HepG2 (cell line): ENCODE measurements around the gene FNDC8. TPM values are rescaled to one million over a fixed set of nuclear protein-coding genes. Genes with fewer than 3 reads are reported as not detected.
A peak's percentile ranks its signal among the peaks of the same experiment; 100 is the strongest.

Experiments
- ATAC-seq: fragments of 200-7000 bp; cut with Tn5 transposase; 3 replicates; pipeline ENCODE4 v1.9.1; 2020; ENCODE audit warnings: mild to moderate bottlenecking, moderate library complexity
- BruUV-seq: library from RNA; stranded (reverse); fragments of 400-500 nt; replicated peaks from 2 replicates; lab custom pipeline; 2021; lab: Mats Ljungman, UMichigan
- CTCF ChIA-PET: fragments of 300-600 bp; formaldehyde crosslinking; extraction: SDS; loops from one replicate; lab custom pipeline; 2021; ENCODE audit warnings: low total read pairs, inconsistent platforms, low intra/inter-chr PET ratio; lab: Yijun Ruan, JAX
- POLR2A ChIA-PET: fragments of 350-600 bp; sonication (Branson Sonifier 250); formaldehyde crosslinking; loops from one replicate; lab custom pipeline; 2020; ENCODE audit warnings: antibody characterized with exemption, inconsistent platforms; lab: Yijun Ruan, JAX
- DNase-seq: peaks from one replicate; pipeline ENCODE4 v3.0.0-alpha.2; 2015; ENCODE audit warnings: low spot score
- FAIRE-seq: peaks from 3 replicates; lab custom pipeline; 2011; peaks lifted over from hg19 to GRCh38; lab: Jason Lieb, UNC
- H2AFZ ChIP-seq: one replicate; pipeline ENCODE4 v1.6.1; 2011; ENCODE audit warnings: low read length, inconsistent platforms
- H3K27ac ChIP-seq: fragments of 300-600 bp; 3 replicates; pipeline ENCODE4 v1.8.0; 2011; ENCODE audit warnings: mixed run types, mild to moderate bottlenecking, mixed read lengths, low read length, inconsistent platforms; ENCODE audit not compliant: insufficient read depth; ENCODE audit errors: extremely low read length
- H3K27me3 ChIP-seq, 2 experiments: fragments of 200-600 bp in 1 of 2; 2 replicates in 1 of 2; 3 replicates in 1 of 2; pipeline versions ENCODE4 v1.6.0 to v1.8.0; 2011; ENCODE audit warnings: low read length in 2 of 2, mild to moderate bottlenecking in 2 of 2, moderate library complexity in 2 of 2, inconsistent platforms in 1 of 2; ENCODE audit not compliant: insufficient read depth in 2 of 2, control insufficient read depth in 1 of 2
- H3K36me3 ChIP-seq, 2 experiments: fragments of 200-600 bp in 1 of 2; replicated peaks in 1 of 2; 2 replicates in 1 of 2; 3 replicates in 1 of 2; pipeline versions ENCODE4 v1.5.1 to v1.8.0; 2011; ENCODE audit warnings: low read length in 2 of 2, inconsistent platforms in 1 of 2; ENCODE audit not compliant: insufficient read depth in 2 of 2, control insufficient read depth in 1 of 2
- H3K4me1 ChIP-seq: 2 replicates; pipeline ENCODE4 v1.5.1; 2012; ENCODE audit warnings: low read length, inconsistent platforms; ENCODE audit not compliant: insufficient read depth
- H3K4me2 ChIP-seq: 2 replicates; pipeline ENCODE4 v1.6.0; 2011; ENCODE audit warnings: low read depth, low read length, inconsistent platforms
- H3K4me3 ChIP-seq, 3 experiments: fragments of 200-600 bp in 1 of 3; sonication (generic), shearing (Covaris generic) in 1 of 3; replicated peaks in 1 of 3; 2 replicates each; pipeline ENCODE4 v1.5.1; 2011 to 2016; ENCODE audit warnings: low read length in 3 of 3, inconsistent platforms in 2 of 3, low read depth in 2 of 3, mild to moderate bottlenecking in 2 of 3, control low read depth in 1 of 3, mixed read lengths in 1 of 3; ENCODE audit not compliant: insufficient read depth in 1 of 3
- H3K79me2 ChIP-seq: one replicate; pipeline ENCODE4 v1.6.1; 2011; ENCODE audit warnings: low read length, inconsistent platforms; ENCODE audit not compliant: insufficient read depth
- H3K9ac ChIP-seq: 2 replicates; pipeline ENCODE4 v1.6.0; 2011; ENCODE audit warnings: mild to moderate bottlenecking, low read depth, low read length, inconsistent platforms; ENCODE audit not compliant: insufficient read depth
- H3K9me3 ChIP-seq: 2 replicates; pipeline ENCODE4 v1.5.1; 2012; ENCODE audit warnings: mild to moderate bottlenecking, low read length
- H4K20me1 ChIP-seq: 2 replicates; pipeline ENCODE4 v1.6.0; 2011; ENCODE audit warnings: inconsistent platforms, mild to moderate bottlenecking, low read length, moderate library complexity; ENCODE audit not compliant: insufficient read depth
- CEBPG ChIP-seq: IDR thresholded peaks from 2 replicates; pipeline ENCODE4 v1.6.1; 2016
- ELF3 ChIP-seq: IDR thresholded peaks from 2 replicates; pipeline ENCODE4 v1.6.1; 2016; ENCODE audit warnings: missing genetic modification reagents, missing compliant biosample characterization
- HOXA3 ChIP-seq: sonication (generic); formaldehyde crosslinking; IDR thresholded peaks from 2 replicates; pipeline ENCODE4 v1.5.0; 2020; ENCODE audit warnings: missing genetic modification reagents
- HOXA5 ChIP-seq: sonication (generic); formaldehyde crosslinking; IDR thresholded peaks from 2 replicates; pipeline ENCODE4 v1.4.0; 2020; ENCODE audit warnings: missing genetic modification reagents
- MIER3 ChIP-seq: IDR thresholded peaks from 2 replicates; pipeline ENCODE4 v1.6.1; 2016; ENCODE audit warnings: missing compliant biosample characterization, borderline replicate concordance
- NCOR1 ChIP-seq: fragments of 200-600 bp; sonication (generic); IDR thresholded peaks from 2 replicates; pipeline ENCODE4 v1.7.0; 2017; ENCODE audit warnings: antibody characterized with exemption, low read length, borderline replicate concordance
- NKX3-1 ChIP-seq: sonication (generic); formaldehyde crosslinking; IDR thresholded peaks from 2 replicates; pipeline ENCODE4 v1.5.0; 2020; ENCODE audit warnings: missing genetic modification reagents
- NRL ChIP-seq: sonication (generic); formaldehyde crosslinking; IDR thresholded peaks from 2 replicates; pipeline ENCODE4 v1.5.0; 2020; ENCODE audit warnings: missing genetic modification reagents, mild to moderate bottlenecking, moderate library complexity, borderline replicate concordance
- RCOR2 ChIP-seq: IDR thresholded peaks from 2 replicates; pipeline ENCODE4 v1.6.1; 2016; ENCODE audit warnings: missing biosample characterization, missing genetic modification reagents
- SETDB1 ChIP-seq: sonication (generic); formaldehyde crosslinking; IDR thresholded peaks from 2 replicates; pipeline ENCODE4 v1.5.1; 2020; ENCODE audit warnings: missing genetic modification reagents, mild to moderate bottlenecking, borderline replicate concordance
- SIX1 ChIP-seq: sonication (generic); formaldehyde crosslinking; IDR thresholded peaks from 2 replicates; pipeline ENCODE4 v1.4.0; 2020; ENCODE audit warnings: missing genetic modification reagents, borderline replicate concordance
- SOX5 ChIP-seq: IDR thresholded peaks from 2 replicates; pipeline ENCODE4 v1.6.1; 2016; ENCODE audit warnings: borderline replicate concordance
- U2AF1 ChIP-seq: fragments of 200-400 bp; formaldehyde crosslinking; optimal IDR thresholded peaks from 2 replicates; pipeline ENCODE3; 2017; ENCODE audit warnings: mild to moderate bottlenecking, low read depth, low read length
- ZKSCAN5 ChIP-seq: sonication (generic); formaldehyde crosslinking; IDR thresholded peaks from 2 replicates; pipeline ENCODE4 v1.5.1; 2020; ENCODE audit warnings: mild to moderate bottlenecking, missing genetic modification reagents
- ZNF256 ChIP-seq: sonication (generic); formaldehyde crosslinking; conservative IDR thresholded peaks from 2 replicates; pipeline ENCODE4 v1.4.0; 2020; ENCODE audit warnings: missing genetic modification reagents
- ZNF333 ChIP-seq: sonication (generic); formaldehyde crosslinking; IDR thresholded peaks from 2 replicates; pipeline ENCODE4 v1.4.0; 2020; ENCODE audit warnings: mild to moderate bottlenecking, missing genetic modification reagents, borderline replicate concordance
- ZNF503 ChIP-seq: sonication (generic); formaldehyde crosslinking; IDR thresholded peaks from 2 replicates; pipeline ENCODE4 v1.4.0; 2020; ENCODE audit warnings: missing genetic modification reagents
- ZNF543 ChIP-seq: sonication (generic); formaldehyde crosslinking; IDR thresholded peaks from 2 replicates; pipeline ENCODE4 v1.4.0; 2020; ENCODE audit warnings: mild to moderate bottlenecking, missing genetic modification reagents
- ZNF878 ChIP-seq: sonication (generic); formaldehyde crosslinking; IDR thresholded peaks from 2 replicates; pipeline ENCODE4 v1.8.1; 2023; ENCODE audit warnings: mild to moderate bottlenecking, missing genetic modification reagents, moderate library complexity
- WGBS: methylation state at CpG from one replicate; pipeline ENCODE4 v1.1.6; 2017; ENCODE audit warnings: low lambda C conversion rate; 5-methylcytosine and 5-hydroxymethylcytosine counted together
- in situ Hi-C: cut with HindIII; loops from 2 replicates; pipeline ENCODE4 v1.10.0; 2017; ENCODE audit warnings: low pct_unique_long_range_greater_than_20kb; ENCODE audit not compliant: extremely low pct_ligation_motif_present
- intact Hi-C: fragments of 100-400 bp; cut with micrococcal nuclease; formaldehyde crosslinking; loops from one replicate; pipeline ENCODE4 v1.10.0; 2022; ENCODE audit not compliant: unreplicated experiment
- polyA plus RNA-seq, 8 experiments: library from polyadenylated mRNA; depleted of rRNA in 3 of 8; stranded (reverse) in 7 of 8; unstranded in 1 of 8; fragments of >200 nt; fragmentation: Illumina TruSeq in 4 of 8; extraction: Trizol in 4 of 8; gene quantifications; 2 replicates each; pipeline versions ENCODE4 v1.2.1 to v1.2.3, GENCODE V29; 2011 to 2016; ENCODE audit warnings: low read depth in 4 of 8, missing spikeins in 1 of 8, mixed read lengths in 1 of 8; ENCODE audit not compliant: insufficient read depth in 1 of 8
- total RNA-seq, 5 experiments: library from RNA; depleted of rRNA; stranded (reverse); fragments of >200 nt; fragmentation: Illumina TruSeq; extraction: Trizol; gene quantifications; 2 replicates each; pipeline ENCODE4 v1.2.3, GENCODE V29; 2016; ENCODE audit warnings: low read depth in 1 of 5
- TF ChIP-seq, protein P1 (sequence below): IDR thresholded peaks from 2 replicates; pipeline ENCODE4 v1.6.1; 2016; ENCODE audit warnings: control low read depth
- TF ChIP-seq, protein P2 (sequence below): sonication (generic); formaldehyde crosslinking; IDR thresholded peaks from 2 replicates; pipeline ENCODE4 v1.4.0; 2020; ENCODE audit warnings: missing genetic modification reagents

Gene FNDC8
- total and polyA plus RNA-seq, 2 of the 13 experiments (the other 11 are each of a cell fraction or from before 2014, with no cell fraction given): not detected

GRCh38 chr17:35086931-35087573 is 34.4 kb upstream of the FNDC8 start:
- ChIA-PET CTCF (no interaction called here), POLR2A (interaction anchor here (1.0 to 2.2 kb wide), 7 partner anchors 8 to 34 kb away, joined by 3 to 43 read pairs (median 8); partner anchors contain the start of genes RAD51D and RFFL)
- DNase-seq: peak; percentile 69
- peaks cover 60% of the 10 kb centered on the region for H3K79me2 ChIP-seq
- H4K20me1 ChIP-seq: no peaks in the 10 kb centered on the region
- H3K36me3 ChIP-seq: no peaks in the 10 kb centered on the region; a peak in 1 of 5 replicates
- H3K4me3 ChIP-seq: peak overlapping the region; percentile 71 to 92 (median 72); a peak in 5 of 6 replicates
- H2AFZ ChIP-seq: no peak overlapping the region
- H3K4me1 ChIP-seq: peaks cover 63% of the 10 kb centered on the region
- H3K27me3 ChIP-seq: no peaks in the 10 kb centered on the region
- H3K27ac ChIP-seq: peak overlapping the region; percentile 83
- intact Hi-C loops: loop anchor here (5.0 kb wide), 1 partner anchor 65 kb away; no protein-coding TSS in a partner anchor
- H3K9ac ChIP-seq: peak overlapping the region; percentile 80; the same call in 1 of the 2 replicates
- peak overlapping the region; percentile 82 for H3K4me2 ChIP-seq
- no TSS peak for BruUV-seq
- in situ Hi-C loops: no loop called here
- no peaks in the 10 kb centered on the region for H3K9me3 ChIP-seq
- WGBS: 39% methylated on average over 8 of the region's 8 CpGs
- no peak; the same call in 2 of the 3 replicates for ATAC-seq
- peak; percentile 94 for FAIRE-seq
- TF ChIP-seq HOXA3 (CRISPR knock-in tag) (peak; percentile 57; the same call in 1 of the 2 replicates), ZKSCAN5 (CRISPR knock-in tag) (no peak), ELF3 (CRISPR knock-in tag) (peak; percentile 30; the same call in 1 of the 2 replicates), SOX5 (CRISPR knock-in tag) (peak; percentile 63; the same call in 1 of the 2 replicates), NRL (no peak), RCOR2 (CRISPR knock-in tag) (0 out of 2 replicates have a peak, but pooled peaks have one; percentile 16), ZNF878 (CRISPR knock-in tag) (no peak), SETDB1 (CRISPR knock-in tag) (no peak), NCOR1 (peak; percentile 52; the same call in 1 of the 2 replicates), ZNF333 (CRISPR knock-in tag) (no peak), SIX1 (no peak), ZNF543 (CRISPR knock-in tag) (no peak), ZNF256 (no peak), HOXA5 (CRISPR knock-in tag) (no peak), MIER3 (CRISPR knock-in tag) (peak; percentile 60; the same call in 1 of the 2 replicates), NKX3-1 (no peak), ZNF503 (peak; percentile 63), CEBPG (peak; percentile 88), U2AF1 (no peak)
- TF ChIP-seq, protein P1, sequence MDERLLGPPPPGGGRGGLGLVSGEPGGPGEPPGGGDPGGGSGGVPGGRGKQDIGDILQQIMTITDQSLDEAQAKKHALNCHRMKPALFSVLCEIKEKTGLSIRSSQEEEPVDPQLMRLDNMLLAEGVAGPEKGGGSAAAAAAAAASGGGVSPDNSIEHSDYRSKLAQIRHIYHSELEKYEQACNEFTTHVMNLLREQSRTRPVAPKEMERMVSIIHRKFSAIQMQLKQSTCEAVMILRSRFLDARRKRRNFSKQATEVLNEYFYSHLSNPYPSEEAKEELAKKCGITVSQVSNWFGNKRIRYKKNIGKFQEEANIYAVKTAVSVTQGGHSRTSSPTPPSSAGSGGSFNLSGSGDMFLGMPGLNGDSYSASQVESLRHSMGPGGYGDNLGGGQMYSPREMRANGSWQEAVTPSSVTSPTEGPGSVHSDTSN (CRISPR knock-in tag): peak; percentile 64
- TF ChIP-seq, protein P2, sequence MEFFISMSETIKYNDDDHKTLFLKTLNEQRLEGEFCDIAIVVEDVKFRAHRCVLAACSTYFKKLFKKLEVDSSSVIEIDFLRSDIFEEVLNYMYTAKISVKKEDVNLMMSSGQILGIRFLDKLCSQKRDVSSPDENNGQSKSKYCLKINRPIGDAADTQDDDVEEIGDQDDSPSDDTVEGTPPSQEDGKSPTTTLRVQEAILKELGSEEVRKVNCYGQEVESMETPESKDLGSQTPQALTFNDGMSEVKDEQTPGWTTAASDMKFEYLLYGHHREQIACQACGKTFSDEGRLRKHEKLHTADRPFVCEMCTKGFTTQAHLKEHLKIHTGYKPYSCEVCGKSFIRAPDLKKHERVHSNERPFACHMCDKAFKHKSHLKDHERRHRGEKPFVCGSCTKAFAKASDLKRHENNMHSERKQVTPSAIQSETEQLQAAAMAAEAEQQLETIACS (CRISPR knock-in tag): no peak
